Measurements from ENCODE around the gene SNRNP25. TPM values are rescaled to one million over a fixed set of nuclear protein-coding genes. Genes with fewer than 3 reads are reported as not detected.

The SNRNP25 gene
- total and polyA plus RNA-seq, 7 donors, result 23.0 to 41.7 (median 33.8) TPM

DNA sequence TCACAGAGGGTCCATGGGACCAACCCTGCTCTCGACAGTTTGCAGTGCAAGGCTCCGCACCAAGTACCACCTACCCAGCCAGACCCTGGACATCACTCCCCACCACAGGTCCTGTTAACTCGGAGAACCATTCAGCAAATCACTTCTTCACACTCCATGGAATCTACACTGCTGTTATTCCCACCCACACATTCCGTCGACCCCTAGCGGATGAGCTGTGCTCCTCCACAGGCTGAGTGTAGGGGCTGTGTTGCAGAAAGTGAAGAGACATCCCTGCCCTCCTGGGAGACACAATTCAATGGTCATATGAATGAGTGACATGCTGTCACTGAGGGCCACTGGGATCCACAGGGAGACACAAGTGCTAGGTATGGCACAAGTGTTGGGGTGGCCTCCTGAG is 51.9 kb downstream of the SNRNP25 start:
- Histone ChIP-seq H3K36me3 (peaks cover 0 to 18% (median 8%) of the 10 kb centered on the region in 4 donors), H3K4me3 (no peak overlapping the region), H3K27ac (no peak overlapping the region), H3K27me3 (no peaks in the 10 kb centered on the region), H3K9me3 (no peaks in the 10 kb centered on the region), H3K4me1 (peaks cover 0 to 15% (median 0%) of the 10 kb centered on the region in 4 donors)
- TF ChIP-seq POLR2AphosphoS5 (IDR thresholded peaks at IDR 0.05) (no peak), POLR2A (IDR thresholded peaks at IDR 0.05) (no peak), EP300 (IDR thresholded peaks at IDR 0.05) (no peak)
- TF ChIP-seq, protein P1, sequence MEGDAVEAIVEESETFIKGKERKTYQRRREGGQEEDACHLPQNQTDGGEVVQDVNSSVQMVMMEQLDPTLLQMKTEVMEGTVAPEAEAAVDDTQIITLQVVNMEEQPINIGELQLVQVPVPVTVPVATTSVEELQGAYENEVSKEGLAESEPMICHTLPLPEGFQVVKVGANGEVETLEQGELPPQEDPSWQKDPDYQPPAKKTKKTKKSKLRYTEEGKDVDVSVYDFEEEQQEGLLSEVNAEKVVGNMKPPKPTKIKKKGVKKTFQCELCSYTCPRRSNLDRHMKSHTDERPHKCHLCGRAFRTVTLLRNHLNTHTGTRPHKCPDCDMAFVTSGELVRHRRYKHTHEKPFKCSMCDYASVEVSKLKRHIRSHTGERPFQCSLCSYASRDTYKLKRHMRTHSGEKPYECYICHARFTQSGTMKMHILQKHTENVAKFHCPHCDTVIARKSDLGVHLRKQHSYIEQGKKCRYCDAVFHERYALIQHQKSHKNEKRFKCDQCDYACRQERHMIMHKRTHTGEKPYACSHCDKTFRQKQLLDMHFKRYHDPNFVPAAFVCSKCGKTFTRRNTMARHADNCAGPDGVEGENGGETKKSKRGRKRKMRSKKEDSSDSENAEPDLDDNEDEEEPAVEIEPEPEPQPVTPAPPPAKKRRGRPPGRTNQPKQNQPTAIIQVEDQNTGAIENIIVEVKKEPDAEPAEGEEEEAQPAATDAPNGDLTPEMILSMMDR (IDR thresholded peaks at IDR 0.05), result no peak
- WGBS, 2 donors, result 95 to 96% methylated on average over 6 of the region's 6 CpGs
- DNase-seq, result no peak
- intact Hi-C loops (cut with DNase I), result no loop called here

DNA sequence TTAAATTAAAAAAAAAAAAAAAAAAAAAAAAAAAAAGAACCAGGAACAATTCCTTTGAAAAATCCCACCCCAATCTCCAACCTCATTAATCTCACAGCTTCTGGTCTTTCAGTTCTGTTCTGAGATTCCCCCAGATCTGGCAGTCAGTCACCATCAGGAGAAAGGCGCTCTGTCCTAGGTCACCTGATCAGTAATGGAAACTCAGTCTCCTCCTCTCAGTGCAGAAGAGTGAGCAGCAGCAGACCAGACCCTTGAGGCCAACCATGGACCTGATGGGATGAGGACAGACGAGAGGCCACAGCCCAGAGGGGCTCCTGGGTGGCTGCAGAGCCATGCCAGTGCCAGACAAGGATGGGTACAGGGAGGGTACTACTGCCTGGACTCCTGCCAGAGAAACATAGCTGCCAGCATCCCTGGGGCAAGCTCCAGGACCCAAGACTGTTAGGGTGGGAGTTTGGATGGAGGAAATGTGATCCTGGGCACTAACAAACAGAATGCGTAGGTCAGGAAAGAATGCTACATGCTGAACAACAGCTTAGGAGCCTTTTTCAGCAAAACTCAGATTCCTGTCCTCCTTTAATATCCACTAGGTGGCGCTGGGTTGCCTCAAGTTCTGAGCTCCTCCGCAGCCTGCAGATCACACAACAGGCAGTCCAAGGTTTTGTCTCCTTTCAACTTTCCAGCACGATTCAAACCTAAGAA is 53.1 kb downstream of the SNRNP25 start:
- Histone ChIP-seq H3K4me3 (no peak overlapping the region), H3K36me3 (peaks cover 0 to 31% (median 10%) of the 10 kb centered on the region in 4 donors), H3K9me3 (no peaks in the 10 kb centered on the region), H3K27me3 (no peaks in the 10 kb centered on the region), H3K27ac (no peak overlapping the region), H3K4me1 (peaks cover 0 to 7% (median 0%) of the 10 kb centered on the region in 4 donors)
- no peak for DNase-seq
- 31 to 38% methylated on average over 6 of the region's 6 CpGs for whole genome bisulfite sequencing, 2 donors
- intact Hi-C loops (cut with DNase I), result loop anchor here (1.0 kb wide), 1 partner anchor 75 kb away; no protein-coding TSS in a partner anchor
- no peak for TF ChIP-seq EP300 (IDR thresholded peaks at IDR 0.05)
- TF ChIP-seq, protein P1 (IDR thresholded peaks at IDR 0.05), result peak; percentile 20 to 83 (median 74)

Small RNA genes within 50 kb of the gene (small RNA-seq; reads per million reads assigned to genes)
- gene MIR6859-4 (0 reads per million in 3 donors), gene Z69720.2 (0 reads per million in 3 donors)

Other genes starting within 250 kb of the SNRNP25 start
- 1 to 10 TPM; 1.7 to 6.4 (median 5.0) TPM for gene POLR3K, start 220 bp upstream of the SNRNP25 start, total RNA-seq
- gene POLR3K, start 220 bp upstream of the SNRNP25 start, polyA plus RNA-seq, result 10 to 100 TPM; 11.4 to 22.1 (median 11.8) TPM
- 10 to 100 TPM; 16.8 to 42.1 (median 19.6) TPM for gene RHBDF1, start 18.8 kb downstream of the SNRNP25 start, total RNA-seq
- 10 to 100 TPM in 1 of 3 donors, 1 to 10 TPM in 2; 6.0 to 22.3 (median 6.0) TPM for gene RHBDF1, start 18.8 kb downstream of the SNRNP25 start, polyA plus RNA-seq
- gene MPG, start 24.4 kb downstream of the SNRNP25 start, total RNA-seq, result 100 to 1,000 TPM in 2 of 4 donors, 10 to 100 TPM in 2; 74.3 to 118 (median 100.0) TPM
- 10 to 100 TPM; 52.2 to 72.7 (median 72.5) TPM for gene MPG, start 24.4 kb downstream of the SNRNP25 start, polyA plus RNA-seq
- 10 to 100 TPM; 10.2 to 22.8 (median 15.7) TPM for gene NPRL3, start 84.8 kb downstream of the SNRNP25 start, total RNA-seq
- gene NPRL3, start 84.8 kb downstream of the SNRNP25 start, polyA plus RNA-seq, result 10 to 100 TPM in 1 of 3 donors, 1 to 10 TPM in 2; 4.8 to 22.8 (median 6.2) TPM
- gene HBZ, start 98.8 kb downstream of the SNRNP25 start, total RNA-seq, result not detected
- gene HBZ, start 98.8 kb downstream of the SNRNP25 start, polyA plus RNA-seq, result under 1 TPM in 1 of 3 donors, not detected in 2; 0.10 TPM
- gene HBM, start 112.2 kb downstream of the SNRNP25 start, total RNA-seq, result not detected
- not detected for gene HBM, start 112.2 kb downstream of the SNRNP25 start, polyA plus RNA-seq
- 100 to 1,000 TPM in 1 of 4 donors, 1 to 10 TPM in 2, not detected in 1; 3.7 to 109 (median 8.2) TPM for gene HBA2, start 119.0 kb downstream of the SNRNP25 start, total RNA-seq
- 1 to 10 TPM; 4.2 to 7.1 (median 5.3) TPM for gene HBA2, start 119.0 kb downstream of the SNRNP25 start, polyA plus RNA-seq
- gene HBA1, start 122.9 kb downstream of the SNRNP25 start, total RNA-seq, result 1 to 10 TPM in 1 of 4 donors, not detected in 3; 4.1 TPM
- 1 to 10 TPM in 1 of 3 donors, not detected in 2; 1.7 TPM for gene HBA1, start 122.9 kb downstream of the SNRNP25 start, polyA plus RNA-seq
- not detected for gene HBQ1, start 126.6 kb downstream of the SNRNP25 start, total RNA-seq
- gene HBQ1, start 126.6 kb downstream of the SNRNP25 start, polyA plus RNA-seq, result under 1 TPM in 1 of 3 donors, not detected in 2; 0.19 TPM
- 100 to 1,000 TPM in 2 of 4 donors, 10 to 100 TPM in 2; 48.9 to 138 (median 88.4) TPM for gene LUC7L, start 175.6 kb downstream of the SNRNP25 start, total RNA-seq
- gene LUC7L, start 175.6 kb downstream of the SNRNP25 start, polyA plus RNA-seq, result 10 to 100 TPM; 21.0 to 58.7 (median 28.2) TPM
- gene FAM234A, start 181.0 kb downstream of the SNRNP25 start, total RNA-seq, result 10 to 100 TPM; 38.3 to 82.5 (median 62.1) TPM
- gene FAM234A, start 181.0 kb downstream of the SNRNP25 start, polyA plus RNA-seq, result 10 to 100 TPM; 12.6 to 74.0 (median 25.7) TPM
- 10 to 100 TPM in 2 of 4 donors, 1 to 10 TPM in 2; 6.4 to 24.9 (median 9.5) TPM for gene RGS11, start 222.1 kb downstream of the SNRNP25 start, total RNA-seq
- gene RGS11, start 222.1 kb downstream of the SNRNP25 start, polyA plus RNA-seq, result 1 to 10 TPM in 2 of 3 donors, under 1 TPM in 1; 0.23 to 4.0 (median 1.8) TPM
- 1 to 10 TPM; 3.5 to 5.7 (median 5.0) TPM for gene ARHGDIG, start 226.8 kb downstream of the SNRNP25 start, total RNA-seq
- 1 to 10 TPM in 2 of 3 donors, not detected in 1; 1.6 to 5.2 TPM for gene ARHGDIG, start 226.8 kb downstream of the SNRNP25 start, polyA plus RNA-seq
- 1 to 10 TPM in 1 of 4 donors, under 1 TPM in 3; 0.71 to 5.5 (median 0.82) TPM for gene PDIA2, start 229.3 kb downstream of the SNRNP25 start, total RNA-seq
- 1 to 10 TPM in 1 of 3 donors, under 1 TPM in 1, not detected in 1; 0.60 to 3.0 TPM for gene PDIA2, start 229.3 kb downstream of the SNRNP25 start, polyA plus RNA-seq

All from sigmoid colon (tissue), 7 donors.